Measurements from ENCODE around the gene FUS.

DNA sequence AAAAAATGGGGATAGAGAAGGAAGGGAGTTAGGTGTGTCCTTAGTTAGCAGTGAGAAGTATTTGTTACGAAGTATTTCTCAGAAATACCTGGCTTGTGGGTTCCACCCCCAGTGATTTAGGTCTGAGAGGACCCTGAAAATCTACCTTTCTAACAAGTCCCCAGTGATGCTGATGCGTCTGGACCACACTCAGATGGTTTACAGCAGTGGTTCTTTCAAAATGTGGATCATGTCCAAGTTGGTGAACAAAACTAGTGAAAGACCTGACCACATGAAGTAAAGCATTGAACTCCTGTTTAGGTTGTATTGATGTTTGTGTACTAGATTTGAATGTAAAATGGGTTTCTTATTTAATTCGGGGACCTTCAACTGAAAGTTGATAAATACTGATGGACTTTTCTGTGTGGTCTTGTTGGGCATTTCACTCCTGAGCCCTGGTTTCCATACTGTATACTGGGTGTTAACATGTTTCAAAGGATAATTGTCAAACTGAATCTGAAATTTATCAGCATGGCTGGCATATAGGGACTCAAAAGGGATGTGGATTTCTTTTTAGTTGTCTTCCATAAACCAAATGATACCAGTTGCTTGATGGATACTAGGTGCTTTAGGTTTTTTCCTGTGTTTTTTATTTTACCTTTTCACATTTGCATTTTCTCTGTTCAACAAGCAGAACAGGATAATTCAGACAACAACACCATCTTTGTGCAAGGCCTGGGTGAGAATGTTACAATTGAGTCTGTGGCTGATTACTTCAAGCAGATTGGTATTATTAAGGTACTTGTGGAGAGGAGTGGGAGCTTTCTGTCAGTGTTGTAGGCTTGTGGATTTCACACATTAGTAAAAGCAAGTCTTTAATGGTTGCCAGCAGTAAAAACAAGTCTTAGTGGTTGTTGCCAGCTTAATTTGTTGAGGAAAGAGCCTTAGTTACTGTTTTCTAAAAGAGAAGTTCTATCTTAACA lies 8.8 kb downstream of the FUS start:
- TF ChIP-seq, protein P1, sequence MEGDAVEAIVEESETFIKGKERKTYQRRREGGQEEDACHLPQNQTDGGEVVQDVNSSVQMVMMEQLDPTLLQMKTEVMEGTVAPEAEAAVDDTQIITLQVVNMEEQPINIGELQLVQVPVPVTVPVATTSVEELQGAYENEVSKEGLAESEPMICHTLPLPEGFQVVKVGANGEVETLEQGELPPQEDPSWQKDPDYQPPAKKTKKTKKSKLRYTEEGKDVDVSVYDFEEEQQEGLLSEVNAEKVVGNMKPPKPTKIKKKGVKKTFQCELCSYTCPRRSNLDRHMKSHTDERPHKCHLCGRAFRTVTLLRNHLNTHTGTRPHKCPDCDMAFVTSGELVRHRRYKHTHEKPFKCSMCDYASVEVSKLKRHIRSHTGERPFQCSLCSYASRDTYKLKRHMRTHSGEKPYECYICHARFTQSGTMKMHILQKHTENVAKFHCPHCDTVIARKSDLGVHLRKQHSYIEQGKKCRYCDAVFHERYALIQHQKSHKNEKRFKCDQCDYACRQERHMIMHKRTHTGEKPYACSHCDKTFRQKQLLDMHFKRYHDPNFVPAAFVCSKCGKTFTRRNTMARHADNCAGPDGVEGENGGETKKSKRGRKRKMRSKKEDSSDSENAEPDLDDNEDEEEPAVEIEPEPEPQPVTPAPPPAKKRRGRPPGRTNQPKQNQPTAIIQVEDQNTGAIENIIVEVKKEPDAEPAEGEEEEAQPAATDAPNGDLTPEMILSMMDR (IDR thresholded peaks at IDR 0.05): no peak
- TF ChIP-seq POLR2AphosphoS5 (IDR thresholded peaks at IDR 0.05) (no peak), POLR2A (IDR thresholded peaks at IDR 0.05) (no peak)

All from prostate gland (tissue), 2 donors.